NCI-H2196 (cell line): ENCODE measurements around the gene FBXW4.
"Not testable (repeated sequence)": the region's sequence is repeated elsewhere in the genome, so short reads cannot be mapped to it uniquely, and the experiment has no call there.

Experiments
- DNase-seq: peaks from one replicate; lab custom pipeline; 2025; ENCODE audit not compliant: unreplicated experiment; lab: John Stamatoyannopoulos, UW

Gene FBXW4

DNA sequence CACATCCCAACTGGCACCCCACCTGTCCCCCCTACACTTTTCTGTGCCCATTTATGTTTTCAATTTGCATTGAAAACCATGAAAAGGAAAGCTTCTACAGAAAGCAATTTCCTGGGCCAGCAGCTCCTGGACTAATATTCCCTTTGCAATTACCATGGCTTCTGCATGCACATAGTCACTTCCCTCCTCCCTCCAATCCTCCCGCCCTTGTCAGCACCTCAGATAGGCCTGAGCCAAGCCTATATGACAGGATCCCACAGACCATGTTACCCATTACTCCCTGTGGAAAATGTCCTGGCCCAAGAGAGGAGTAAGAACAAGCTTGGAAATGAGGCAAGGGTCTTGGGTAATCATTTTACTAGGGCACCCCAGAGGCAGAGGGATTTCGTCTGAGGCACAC, 38.1 kb downstream of the FBXW4 start:
- no peak for DNase-seq

DNA sequence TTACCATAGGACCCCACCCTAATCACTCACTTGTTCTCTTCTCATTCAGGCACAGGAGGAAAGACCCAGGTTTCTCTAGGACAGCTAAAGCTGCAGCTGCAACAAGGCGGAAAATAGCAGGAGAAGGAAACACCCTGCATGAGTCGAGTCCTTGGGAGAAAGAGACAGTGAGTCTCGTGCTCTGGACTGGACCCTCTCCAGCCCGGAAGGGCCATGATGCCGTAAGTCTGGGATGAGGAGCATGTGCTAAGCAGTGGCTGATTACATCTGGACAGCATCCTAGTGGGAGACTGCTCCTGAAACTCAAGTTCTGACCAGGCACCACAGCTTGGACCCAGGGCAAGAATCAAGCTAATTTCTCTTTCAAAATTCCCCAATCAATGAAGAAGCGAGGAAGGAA, 39.4 kb downstream of the FBXW4 start:
- DNase-seq = no peak

DNA sequence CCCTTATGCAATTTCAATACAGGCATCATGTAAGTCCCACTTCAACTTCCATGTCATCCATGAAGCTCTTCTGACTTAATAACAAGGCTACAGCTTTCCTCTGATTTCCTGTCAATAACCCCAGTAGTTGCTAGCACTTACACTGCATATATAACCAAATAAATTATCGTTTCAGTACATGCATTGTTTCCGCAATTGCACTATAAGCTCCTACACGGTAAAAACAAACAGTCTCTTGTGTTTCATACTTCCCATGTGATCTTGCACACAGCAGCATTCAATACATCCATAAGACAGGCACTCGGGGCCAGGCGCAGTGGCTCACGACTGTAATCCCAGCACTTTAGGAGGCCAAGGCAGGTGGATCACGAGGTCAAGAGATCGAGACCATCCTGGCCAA, 41.4 kb downstream of the FBXW4 start:
- no peak for DNase-seq

DNA sequence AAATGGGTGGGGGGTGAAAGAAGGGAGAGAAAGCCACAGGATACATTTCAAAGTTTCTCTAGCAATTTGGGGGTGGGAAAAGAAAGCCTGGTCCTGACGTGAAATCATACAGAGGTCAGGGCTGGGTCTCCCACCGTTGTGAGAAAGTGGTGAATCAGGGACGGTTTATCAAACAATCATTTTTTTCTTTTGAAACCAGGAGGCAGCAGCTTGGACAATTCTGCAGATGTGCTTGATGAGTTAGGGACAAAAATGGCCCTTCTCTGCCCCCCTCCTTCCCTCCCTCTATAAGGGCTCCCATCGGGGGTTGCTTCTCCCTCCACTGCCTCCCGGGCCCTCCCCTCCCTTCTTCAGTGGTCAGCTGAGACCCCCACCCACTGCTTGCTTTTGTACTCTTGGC, 43.6 kb downstream of the FBXW4 start:
- DNase-seq = no peak

DNA sequence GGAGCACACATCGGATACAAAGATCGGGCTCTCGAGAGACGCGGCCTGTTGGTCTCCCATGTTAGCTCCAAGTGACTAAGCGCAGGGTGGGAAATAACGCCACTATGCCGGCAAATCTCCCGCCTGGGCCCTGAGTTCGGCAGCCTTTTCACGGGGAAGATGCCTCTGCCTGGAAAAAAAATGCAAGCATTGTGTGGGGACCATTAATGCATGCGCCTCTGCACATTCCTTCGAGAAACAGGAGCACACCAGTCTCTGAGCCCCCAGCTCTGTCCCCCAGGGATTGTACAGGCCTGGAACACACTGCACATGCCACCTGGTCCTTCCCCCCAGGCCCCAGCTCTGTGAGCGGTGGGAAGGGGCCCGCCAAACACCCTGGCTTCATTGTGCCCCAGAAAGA, 44.1 kb downstream of the FBXW4 start:
- no peak for DNase-seq

DNA sequence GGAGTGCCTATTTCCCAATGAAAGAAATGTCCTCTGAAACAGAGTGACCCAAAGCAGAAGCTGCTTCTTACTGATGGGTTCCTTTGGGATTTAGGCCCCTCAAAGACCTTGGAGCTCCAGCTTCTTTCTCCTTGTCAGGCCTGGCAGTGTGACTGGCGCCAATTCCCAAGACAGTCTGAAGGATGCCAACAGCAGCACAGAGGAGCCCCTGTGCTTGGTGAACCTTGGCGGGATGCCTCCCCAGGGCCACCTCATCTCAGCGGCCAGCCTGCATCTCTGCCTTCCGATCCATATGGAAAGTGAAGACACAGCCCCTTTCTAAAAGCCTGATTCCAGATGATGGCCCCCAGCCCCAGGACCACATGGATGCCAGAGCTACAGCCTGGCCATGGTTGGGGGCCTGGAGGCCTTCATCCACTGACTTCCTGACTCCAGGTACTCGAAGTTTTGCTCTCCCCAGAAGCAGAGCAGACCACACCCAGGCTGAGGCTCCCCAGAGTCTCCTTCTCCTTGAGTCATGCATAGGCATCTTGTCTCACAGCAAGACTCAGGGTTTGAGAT, 45.4 kb downstream of the FBXW4 start:
- DNase-seq = no peak

DNA sequence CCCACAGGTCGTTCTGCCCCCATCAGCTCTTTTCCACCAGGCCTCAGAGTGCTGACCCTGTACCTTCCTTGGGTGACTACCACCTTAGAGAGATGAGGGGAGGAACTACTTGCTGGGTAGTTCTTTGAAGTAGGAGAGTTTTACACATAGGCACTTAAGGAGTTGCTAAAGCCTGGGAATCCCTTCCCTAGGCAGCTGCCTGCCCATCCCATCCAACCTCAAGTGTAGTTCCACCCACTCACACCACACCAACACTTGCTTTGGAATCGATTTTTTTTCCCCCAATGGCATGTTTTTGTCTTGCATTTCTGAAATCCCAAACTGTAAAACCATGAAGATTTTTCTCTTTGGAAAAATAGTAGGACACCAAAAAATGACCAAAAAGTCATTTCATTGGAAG, 47.7 kb downstream of the FBXW4 start:
- DNase-seq = no peak

DNA sequence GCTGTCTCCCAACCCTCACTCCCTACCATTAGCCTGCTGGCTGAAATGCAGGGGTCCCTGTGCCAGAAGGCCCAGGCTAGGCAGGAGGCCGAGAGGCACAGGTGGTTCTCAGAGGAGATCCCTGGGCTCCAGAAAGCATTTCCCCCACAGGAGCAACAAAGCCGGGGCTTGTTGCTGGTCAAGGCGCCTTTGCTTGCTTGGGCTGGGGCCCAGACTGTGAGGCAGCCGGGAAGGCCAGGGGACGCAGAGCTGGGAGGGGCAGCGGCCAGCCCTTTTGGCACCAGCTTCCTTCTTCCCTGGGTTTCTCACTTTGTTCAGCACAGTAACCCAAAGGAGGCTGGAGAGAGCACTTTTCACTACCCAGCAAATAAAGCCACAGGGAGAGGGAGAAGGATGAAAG, 48.6 kb downstream of the FBXW4 start:
- DNase-seq = no peak

DNA sequence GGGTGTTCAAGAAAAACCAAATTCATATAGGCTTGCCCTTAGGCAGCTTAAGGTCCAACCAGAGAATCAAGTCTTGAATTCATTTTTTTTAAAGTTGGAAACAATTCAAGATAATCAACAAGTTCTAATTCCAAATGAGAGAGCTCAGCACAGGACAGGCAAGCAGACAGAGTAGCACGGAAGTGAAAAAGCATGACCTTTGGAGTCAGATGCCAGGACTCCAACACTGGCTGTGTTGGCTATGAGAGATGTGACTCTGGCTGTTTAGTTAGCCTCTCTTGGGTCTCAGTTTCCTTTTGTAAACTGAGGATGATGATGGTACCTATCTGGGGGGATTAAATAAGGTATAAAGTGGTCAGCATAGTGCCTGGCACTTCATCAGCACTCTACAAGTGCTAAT, 49.3 kb downstream of the FBXW4 start:
- no peak for DNase-seq

DNA sequence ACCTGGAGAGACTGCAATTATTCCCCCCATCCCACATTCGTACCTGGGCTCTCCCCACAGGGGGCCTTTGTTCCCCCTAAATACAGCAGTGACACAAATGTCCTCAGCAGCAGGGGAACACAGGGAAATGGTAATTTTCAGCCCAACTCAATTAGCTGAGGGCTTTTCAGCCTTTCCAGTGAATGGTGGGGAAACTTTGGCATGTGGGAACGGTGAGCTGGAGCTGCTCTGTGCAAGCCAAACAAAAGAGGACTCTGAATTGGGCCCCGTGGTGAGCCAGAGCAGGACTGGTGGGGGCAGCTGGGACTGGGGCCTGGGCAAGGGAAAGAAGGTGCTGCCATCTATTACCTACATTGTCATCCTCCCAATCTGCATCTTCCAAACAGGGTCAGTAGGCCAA, 51.0 kb downstream of the FBXW4 start:
- no peak for DNase-seq

DNA sequence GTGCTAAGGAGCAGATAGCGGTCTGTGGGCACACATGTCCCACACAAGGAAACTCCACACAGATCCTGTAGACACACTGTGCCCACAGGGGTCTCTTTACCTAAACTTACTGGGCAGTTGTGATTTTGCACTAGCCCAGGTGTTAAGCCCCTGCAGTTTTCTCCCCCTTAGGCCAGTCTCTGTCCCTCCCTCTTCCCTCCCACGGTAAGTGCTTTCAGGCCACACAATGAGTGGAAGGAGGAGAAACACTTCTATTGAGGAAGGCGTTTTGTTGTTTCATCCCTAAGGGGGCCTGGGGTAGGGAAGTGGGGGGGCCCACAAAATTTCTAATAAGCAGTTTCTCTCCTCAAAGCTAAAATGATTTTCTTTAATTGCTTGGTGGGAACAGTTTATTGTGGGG, 51.4 kb downstream of the FBXW4 start:
- DNase-seq = no peak

DNA sequence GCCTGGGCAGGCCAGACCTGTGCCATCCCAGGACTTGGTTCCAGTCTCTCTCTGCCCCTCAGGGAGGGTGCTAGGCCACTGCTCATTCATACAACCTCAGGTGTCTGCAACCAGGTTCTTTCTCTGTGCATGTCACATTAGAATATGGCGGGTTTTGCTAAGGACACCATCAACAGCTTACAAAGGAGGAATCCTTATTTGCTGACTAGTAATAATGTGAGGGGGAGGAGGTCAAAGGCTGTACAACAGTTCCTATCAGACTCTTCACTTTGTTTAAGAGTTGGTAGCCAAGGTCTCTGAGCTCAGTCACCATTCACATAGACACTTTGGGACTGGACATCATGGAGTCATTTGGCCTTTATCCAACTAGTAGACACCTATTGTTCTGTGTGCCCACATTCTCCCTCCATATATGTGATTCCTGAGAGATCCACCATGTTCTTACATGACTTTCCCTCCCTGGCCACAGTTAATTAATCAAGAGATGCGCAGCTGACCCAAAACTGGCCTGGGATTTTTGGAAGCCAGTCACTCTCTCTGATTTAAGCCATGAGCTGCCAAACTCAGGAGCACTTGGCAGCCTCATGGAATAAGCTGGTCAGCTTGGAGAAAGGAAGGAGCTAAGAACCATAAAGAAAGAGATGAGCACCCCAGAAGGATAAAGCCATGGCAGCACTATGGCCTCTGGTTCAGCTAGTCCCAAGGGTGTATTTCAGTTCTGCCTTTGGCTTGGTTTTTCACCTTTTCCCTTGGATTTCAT, 55.6 kb downstream of the FBXW4 start:
- no peak for DNase-seq

DNA sequence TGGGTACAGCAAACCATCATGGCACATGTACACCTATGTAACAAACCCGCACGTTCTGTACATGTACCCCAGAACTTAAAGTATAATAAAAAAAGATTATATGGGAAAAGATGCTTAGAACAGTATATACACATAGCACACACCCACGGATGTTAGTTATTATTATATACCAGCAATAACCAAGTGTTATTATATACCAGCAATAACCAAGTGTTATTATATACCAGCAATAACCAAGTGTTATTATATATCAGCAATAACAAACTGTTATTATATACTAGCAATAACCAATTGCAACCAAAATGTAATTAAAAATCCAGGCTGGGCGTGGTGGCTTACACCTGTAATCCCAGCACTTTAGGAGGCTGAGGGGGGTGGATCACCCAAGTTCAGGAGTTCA, 61.5 kb downstream of the FBXW4 start:
- not testable (repeated sequence) for DNase-seq

DNA sequence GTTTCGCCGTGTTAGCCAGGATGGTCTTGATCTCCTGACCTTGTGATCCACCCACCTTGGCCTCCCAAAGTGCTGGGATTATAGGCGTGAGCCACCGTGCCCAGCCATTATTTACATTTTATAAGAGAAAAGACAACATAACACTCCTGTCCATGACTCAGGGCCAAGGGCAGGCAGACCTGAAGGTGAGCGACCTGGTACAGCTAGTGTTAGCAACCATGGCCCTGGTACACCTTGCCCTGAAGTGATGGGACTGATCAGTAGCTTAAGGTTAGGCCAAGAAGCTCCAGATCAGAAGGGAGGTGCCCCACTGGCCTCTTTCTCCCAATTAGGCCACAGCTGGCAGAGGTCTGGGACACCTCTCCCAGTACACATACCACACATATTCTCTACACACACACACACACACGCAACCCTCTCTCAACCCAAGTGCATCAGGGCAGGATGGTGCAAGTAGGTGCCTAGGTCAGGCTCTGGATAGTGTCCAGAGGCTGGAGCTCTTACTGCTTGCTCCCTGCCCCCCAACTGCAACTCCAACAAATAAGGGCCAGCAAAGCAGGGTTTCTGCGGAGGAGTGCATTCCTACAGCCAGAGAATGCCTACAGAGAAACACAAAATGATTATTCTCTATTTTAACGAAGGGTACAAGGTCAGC, 63.0 kb downstream of the FBXW4 start:
- DNase-seq = no peak

DNA sequence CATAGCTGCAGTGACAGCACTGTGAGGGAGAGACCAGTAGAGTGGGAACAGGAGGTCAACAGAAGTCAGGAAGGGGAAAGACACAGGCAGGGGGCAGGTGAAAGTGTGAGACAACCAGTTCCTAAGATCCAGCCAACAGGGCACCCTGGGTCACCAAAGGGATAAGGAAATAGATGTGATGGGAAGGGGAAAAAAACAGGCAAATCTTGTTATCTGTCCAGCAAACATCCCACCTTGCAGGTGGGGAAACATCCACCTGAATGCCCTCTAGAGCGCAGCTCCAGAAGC, 64.4 kb downstream of the FBXW4 start:
- DNase-seq = no peak

DNA sequence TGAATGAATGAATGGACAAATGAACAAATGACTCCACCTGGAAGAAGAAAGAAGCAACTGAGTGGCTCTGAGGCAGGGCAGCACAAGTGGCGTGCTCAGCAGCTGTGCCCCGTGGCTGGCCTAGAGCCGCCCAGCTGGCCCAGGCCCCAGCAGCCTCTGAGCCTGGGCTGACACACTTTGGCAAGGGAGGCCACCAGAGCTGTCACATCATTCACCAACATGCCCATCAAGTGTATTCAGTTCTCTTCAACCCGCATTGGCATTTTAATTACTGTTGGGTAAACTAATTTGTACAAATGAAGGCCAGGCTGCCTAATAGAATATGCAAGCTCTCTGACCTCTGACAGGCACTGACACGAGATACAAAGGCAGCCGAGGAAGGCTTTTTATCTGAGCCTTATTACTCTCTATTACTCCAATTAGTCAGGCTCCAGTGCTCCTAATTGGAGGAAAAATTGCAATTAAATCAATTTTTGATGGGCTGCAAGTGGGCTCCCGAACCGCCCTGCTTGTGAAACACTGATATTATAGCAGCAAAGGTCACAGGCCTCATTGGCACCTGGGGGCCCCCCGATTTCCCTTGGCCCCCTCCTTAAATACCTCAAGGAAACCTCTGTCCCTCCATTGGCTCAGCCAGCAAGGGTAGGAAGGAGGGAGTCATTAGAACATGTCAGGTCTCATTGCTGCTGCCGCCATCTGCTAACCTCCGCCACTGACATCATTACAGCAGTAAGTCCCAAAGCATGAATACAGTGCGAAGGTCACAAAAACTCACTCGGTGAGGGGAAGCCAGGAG, 64.9 kb downstream of the FBXW4 start:
- no peak for DNase-seq

DNA sequence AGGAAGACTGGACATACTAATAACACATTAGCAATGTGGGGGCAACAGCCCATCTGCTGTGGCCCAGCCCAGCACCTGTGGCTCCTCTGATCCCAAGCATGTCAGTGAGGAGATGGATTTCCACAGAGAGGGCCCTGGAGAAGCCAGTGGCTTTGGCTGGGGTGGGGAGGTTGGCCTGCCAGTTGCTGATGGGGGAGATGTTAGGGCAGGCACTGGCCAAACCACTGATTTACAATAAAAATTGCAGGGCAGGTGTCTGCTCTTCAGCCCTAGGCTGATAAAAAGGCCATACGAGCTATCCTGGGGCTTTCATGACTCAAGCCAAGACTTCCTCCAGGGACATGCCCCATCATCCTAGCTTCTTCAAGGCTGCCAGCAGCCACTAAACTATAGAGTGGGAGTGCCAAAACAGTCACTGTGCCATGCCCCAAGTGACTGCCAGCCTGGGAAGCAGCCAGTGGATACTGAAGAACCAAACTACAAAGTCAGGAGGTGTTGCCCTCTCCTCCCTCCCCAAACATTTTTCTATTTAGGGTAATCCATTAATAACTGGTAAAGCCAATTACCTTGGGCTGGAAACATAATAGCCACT, 69.1 kb downstream of the FBXW4 start:
- DNase-seq = peak; percentile 0

DNA sequence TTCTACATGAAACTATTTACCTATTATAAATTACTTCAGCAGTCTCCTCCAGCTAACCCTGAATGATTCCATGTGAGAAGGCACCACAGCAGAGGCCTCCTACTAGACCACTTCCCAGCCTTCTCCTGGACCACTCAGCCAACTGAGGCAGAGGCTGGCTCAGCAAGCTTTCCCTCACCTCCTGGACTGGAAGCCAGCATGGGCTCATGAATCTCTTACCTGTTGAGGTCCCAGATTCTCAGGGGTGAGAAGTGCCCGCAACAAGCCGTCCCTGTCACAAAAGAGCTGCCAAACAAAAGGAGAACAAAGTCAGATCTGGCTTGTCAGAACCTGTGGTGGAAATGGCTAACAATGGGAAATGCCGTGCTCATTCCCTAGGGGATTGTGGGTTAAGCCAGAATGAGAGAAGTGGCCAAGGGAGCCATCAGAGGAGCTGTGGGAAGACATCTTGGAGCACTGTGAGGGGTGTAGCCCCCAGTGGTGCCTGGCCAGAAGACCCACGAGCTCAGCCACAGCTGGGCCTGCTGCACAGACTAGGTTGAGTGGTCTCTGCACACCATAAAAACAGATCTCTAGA, 70.4 kb downstream of the FBXW4 start:
- DNase-seq = no peak

DNA sequence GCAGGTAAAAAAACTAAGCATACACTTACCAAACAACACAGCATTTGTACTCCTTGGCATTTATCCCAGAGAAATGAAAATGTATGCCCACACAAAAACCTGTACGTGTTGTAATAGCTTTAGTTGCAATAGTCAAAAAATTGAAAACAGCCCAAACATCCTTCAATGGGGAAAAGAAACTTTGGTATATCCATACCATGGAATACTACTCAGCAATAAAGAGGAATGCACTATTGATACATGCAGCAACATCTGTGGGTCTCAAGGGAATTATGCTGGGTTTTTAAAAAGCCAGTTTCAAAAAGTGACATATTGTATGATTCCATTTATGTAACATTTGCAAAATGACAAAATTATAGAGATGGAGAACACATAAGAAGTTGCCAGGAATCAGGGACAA, 71.4 kb downstream of the FBXW4 start:
- DNase-seq = no peak

DNA sequence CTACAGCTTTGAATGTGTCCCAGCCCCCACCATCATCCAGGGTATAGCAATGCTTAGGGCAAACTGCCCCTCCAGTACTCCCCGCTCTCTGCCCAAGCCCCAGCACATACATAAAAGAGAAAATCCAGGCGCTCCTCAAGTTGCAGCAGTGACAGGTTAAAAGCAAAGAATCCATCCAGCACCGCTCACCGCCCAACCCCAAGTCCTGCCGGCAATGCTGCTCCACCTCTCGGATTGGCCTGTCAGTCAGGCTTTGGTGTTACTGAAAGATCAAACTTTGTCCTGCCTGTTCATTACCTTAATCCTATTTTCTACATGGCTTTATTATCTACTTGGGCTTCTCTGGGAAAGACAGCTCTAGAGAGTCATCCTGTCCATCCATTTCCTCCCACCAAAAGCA, 75.0 kb downstream of the FBXW4 start:
- no peak for DNase-seq

DNA sequence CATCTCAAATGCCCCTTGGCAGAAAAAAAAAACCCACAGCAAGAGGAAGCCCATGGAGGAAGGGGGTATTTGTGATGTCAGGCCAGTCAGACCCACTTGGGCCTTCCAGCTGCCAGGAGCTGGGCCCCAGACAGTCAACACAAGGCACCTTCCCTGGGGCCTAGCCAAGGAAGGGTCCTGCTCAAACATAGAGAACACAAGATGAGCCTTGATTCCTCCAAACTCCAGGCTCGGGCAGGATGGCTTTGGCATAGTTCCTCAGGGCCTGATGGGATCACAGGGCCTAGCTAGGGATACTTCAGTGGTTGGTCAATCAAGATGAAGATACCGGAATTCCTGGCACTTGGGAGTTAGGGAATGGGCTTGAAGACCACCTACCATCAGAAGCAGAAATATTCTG, 76.1 kb downstream of the FBXW4 start:
- no peak for DNase-seq
